ENCODE data around the gene APCDD1L.
"Not testable (repeated sequence)": the region's sequence is repeated elsewhere in the genome, so short reads cannot be mapped to it uniquely, and the experiment has no call there.

The APCDD1L gene

DNA sequence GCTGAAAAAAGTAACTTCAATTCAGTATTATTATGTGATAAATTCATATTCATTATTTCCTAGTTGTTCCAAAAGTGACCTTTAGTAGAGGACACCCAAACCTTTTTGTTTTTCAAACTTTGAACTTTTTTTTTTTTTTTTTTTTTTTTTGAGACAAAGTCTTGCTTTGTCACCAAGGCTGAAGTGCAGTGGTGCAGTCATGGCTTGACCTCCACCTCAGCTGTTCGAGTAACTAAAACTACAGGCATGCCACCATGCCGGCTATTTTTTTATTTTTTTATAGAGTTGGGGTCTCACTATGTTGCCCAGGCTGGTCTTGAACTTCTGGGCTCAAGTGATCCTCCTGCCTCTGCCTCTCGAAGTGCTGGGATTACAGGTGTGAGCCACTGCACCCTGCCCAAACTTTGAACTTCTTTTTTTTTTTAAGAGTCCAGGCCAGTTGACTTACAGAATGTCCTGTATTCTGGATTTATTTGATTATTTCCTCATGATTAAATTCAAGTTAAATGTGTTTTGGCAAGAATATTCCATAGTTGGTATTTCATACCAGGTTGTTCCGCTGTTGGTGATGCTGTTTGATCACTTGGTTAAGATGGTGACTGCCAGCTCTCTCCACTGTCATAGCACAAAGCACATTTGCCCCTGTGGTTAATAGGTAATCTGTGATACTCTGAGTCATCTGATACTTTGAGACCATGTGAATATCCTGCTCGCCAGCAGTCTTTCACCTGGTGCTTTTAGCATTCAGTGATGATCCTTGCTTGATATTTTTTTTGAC, 78.1 kb downstream of the APCDD1L start:
- DNase-seq, result no peak

DNA sequence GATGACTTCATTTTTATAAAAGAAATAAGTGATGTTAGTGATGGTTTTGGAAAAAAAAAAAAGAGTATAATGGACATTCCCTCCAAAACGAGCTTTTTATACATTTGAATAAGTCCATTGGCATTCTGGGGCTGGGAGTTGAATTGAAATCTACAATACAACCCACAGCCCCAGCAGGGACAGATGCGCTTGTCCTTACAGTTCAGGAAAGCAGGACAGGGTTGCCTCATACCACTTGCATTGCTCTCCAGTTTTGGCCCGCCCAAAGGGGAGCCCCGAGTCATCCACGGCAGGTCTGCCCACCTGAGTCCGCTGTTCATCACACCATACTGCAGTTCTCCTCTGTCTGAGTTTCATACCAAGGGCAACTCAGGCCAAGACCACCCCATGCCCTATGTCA, 80.0 kb downstream of the APCDD1L start:
- no peak for DNase-seq

DNA sequence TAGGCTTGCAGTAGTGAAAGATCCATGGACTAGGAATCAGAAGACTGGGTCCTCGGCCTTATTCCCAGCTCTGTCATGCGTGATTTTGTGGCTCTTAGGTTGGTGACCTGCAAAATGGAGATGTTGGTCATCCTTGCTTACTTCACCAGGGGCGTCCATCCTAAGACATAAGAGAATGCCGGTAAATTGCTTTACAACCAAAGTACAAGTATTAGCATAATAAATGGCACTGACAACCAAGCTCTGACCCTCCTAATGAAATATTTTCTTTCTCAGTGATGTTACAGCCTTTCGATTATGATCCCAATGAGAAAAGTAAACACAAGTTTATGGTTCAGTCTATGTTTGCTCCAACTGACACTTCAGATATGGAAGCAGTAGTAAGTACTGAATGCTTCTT, 80.9 kb downstream of the APCDD1L start:
- no peak for DNase-seq

DNA sequence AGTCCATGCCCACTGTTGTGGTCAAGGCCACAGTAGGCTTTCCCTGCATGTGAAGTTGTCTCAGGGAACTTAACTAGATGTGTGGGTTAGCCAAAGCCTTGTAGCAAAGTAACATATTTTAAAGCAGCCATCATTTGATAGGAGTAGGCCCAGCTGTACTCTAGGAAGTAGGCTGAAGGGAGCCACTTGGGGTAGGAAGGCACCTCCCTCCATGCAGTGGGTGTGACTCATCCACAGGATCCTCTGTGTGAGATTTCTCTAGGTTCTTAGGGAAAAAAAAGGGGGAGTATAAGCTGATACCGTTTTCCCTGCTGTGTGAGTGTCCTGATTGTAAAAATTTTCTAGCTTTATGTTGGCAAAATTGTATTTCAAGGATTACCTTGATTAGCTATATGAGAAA, 81.4 kb downstream of the APCDD1L start:
- DNase-seq, result no peak

DNA sequence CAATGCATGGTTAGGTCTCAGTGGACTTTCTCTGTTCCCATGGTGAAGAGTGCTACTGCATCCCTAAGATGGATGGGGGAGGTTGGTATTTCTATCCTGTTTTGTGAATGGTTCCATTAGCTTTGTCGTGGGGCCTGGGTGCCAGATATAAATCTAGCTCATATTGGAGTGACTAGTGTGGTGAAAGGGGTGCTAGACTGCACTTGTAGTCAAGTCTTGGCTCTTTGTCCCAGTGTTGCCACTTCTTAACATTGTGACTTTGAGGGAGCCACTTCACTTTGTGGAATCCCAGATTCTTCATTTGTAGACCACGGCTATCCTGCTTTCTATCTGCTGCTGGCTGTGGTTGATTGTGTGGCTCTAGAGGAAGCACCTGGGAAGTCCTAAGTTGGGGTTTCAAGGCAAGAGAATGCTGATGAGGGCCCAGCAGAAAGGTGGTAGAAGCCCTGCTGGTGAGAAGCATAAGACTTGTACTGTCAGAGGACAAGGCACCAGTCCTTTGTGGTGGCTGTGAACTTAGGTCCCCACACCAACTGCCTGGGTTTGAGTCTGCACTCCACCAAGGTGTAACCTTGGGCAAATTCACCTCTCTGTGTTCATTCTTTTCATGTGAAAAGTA, 82.1 kb downstream of the APCDD1L start:
- no peak for DNase-seq

DNA sequence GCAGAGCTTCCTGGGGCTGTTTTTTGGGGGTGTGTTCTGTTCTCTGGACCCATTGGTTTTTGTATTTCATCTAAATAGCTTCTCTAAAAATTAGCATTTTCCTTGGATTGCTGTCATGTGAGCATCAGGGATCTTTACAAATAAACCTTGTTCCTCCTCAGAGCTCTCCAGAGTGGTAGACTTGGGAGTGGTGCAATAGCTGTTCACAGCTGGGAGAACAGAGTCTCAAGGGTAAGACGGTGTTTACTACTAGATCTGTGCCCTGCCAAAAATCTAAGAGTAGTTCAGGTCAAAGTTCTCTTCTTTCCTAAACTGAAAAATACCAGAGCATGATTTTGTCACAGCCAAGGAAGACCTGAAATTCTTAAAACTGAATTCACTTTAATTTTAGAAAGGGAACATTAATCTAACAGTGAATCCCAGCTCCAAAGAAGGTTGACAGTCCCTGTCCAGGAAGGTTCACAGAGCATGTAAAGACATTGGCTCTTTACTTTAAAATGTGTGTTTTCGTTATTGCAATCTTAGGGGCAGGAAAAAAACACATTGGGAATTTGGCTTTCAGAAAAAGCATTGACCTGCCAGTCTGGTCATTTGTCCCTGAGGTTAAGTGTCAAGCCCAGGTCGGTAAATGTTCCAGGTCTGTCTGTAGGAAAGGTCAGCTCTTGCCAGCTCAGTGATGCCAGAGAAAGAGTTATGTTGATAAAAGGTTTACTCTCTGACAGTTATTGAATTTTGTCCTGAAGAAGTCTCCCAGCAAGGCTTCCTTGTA, 82.8 kb downstream of the APCDD1L start:
- DNase-seq, result no peak

DNA sequence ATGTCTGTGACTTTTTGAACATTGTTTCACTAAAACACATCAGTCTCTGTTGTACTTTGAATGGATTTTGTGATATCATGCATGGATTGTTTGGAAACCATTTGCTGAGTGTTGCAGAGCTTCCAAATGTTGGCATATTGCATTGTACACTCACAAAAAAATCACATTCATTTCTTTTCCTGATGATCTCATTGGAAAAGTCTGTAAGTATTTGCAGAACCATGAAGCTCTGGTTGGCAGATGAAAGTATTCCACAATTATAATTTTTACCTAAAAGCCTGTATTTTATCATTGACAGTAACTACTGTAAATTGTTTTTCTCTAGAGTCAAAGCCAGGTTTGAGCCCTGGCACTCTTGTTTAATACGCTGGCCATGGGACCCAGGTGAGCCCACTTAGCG, 84.1 kb downstream of the APCDD1L start:
- no peak for DNase-seq

DNA sequence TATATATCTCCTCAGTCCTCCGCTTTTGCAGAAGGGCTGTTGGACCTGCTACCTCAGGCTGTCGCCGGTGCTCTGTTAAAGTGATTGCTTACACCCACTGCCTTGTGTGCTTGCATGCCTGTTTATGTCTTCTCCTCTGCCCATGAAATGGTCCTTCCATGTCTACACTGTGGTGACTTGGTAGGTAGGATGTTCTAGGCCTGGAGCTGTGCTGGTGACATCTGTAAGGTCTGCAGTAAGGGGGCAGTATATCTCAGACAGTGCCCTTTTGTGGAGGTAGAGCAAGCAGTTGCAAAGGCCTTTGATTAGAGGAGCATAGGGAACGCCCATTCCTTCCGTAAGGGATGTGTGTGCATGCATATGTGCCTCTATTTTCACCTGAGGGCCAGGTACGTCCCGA, 85.9 kb downstream of the APCDD1L start:
- DNase-seq, result no peak

DNA sequence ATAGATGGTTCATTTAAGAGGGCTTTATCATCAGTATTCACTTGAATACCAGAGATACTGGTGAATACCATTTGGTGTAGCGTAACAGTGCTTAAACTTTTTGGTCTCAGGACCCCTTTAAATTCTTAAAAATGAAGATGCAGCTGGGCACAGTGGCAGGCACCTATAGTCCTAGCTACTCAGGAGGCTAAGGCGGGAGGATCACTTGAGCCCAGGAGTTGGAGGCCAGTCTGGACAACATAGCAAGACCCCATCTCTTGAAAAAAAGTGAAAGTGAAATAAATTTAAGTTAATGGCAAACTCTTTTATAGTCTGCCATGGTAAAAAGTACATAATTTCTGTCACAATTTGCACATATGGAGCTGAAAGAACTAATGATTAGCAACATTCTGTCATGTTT, 86.8 kb downstream of the APCDD1L start:
- no peak for DNase-seq

DNA sequence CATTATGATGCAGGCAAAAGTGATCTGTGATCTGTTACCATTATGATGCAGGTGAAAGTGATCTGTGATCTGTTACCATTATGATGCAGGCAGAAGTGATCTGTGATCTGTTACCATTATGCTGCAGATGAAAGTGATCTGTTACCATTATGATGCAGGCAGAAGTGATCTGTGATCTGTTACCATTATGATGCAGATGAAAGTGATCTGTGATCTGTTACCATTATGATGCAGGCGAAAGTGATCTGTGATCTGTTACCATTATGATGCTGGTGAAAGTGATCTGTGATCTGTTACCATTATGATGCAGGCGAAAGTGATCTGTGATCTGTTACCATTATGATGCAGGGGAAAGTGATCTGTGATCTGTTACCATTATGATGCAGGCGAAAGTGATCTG, 87.6 kb downstream of the APCDD1L start:
- DNase-seq, result not testable (repeated sequence)

DNA sequence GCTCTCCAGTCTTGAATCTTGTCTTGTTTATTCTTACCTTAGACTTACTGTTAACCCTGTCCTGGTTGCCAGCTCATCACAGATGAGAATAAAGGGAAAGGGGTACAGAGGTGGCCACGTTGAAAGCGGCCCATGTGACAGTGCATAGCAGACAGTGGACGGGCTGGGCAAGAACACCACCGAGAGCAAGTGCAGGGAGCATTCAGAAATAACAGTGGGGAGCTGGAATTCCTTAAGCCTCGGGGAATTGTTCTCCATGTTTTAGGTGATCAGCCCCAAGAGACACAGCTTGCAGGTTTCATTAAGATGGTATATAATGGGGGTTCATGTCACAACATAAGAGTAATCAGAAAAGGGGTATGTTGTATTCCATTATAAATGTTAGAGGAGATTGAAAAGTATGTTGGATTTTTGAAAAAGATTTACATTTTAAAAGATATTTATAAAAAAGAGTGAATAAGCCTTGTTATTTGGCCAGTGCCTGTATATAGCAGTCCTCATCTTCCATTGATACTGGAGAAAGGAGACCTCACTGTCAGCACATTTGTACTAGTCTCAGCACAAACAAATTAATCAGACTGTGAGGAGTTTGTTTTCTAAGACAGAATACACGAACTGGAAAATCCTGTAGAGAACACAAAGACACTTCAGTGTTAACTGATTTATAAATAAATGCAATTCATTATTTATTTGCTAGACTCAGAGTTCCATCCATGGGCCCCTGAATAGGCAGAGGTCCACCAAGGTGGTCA, 90.8 kb downstream of the APCDD1L start:
- no peak for DNase-seq

DNA sequence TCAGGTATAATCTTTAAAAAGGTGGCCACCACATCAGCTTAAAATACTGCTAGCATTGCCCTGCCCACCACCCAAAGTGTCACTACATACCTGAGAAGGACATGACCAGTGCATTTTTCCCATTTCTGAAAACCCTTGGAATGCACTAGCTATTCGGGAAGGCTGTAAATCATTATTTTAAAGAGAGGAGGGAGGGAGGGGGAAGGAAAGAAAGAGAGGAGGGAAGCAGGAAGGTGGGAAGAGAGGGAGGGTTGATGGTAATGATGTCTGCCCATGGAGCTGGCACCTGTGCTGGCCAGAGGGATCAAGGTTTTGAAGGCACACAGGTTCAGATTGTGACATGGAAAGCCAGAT, 93.7 kb downstream of the APCDD1L start:
- no peak for DNase-seq

DNA sequence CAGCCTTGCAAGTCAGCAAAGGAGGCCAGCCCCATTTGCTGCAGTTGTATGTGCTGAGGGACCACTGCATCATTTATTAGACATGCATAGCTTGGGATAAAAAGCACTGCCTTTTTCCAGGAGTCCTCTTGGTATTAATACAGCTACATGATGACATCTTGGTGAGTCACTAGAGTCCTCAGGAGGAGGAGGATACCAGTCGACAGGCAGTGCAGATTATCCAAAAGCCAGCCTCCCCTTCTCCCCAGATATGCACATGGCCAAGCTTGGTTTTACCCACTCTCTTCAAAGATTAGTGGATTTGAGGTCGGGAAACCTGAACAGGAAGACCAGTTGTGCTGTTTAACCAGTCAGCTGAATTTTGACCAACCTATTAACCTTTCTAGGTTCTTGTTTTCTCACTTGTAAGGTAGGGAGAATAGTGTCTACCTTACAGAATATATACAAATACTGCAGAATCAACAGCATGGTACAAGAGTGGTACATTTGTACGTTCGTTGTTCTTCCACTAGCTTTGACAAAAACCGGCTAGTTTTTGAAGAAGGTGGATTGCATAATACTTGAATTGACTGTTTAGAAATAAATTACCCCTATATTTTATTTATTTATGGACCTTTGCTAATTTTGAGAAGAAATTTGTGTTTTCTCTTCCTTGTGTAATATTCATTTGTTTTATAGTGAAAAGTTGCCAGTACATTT, 94.3 kb downstream of the APCDD1L start:
- DNase-seq, result no peak

DNA sequence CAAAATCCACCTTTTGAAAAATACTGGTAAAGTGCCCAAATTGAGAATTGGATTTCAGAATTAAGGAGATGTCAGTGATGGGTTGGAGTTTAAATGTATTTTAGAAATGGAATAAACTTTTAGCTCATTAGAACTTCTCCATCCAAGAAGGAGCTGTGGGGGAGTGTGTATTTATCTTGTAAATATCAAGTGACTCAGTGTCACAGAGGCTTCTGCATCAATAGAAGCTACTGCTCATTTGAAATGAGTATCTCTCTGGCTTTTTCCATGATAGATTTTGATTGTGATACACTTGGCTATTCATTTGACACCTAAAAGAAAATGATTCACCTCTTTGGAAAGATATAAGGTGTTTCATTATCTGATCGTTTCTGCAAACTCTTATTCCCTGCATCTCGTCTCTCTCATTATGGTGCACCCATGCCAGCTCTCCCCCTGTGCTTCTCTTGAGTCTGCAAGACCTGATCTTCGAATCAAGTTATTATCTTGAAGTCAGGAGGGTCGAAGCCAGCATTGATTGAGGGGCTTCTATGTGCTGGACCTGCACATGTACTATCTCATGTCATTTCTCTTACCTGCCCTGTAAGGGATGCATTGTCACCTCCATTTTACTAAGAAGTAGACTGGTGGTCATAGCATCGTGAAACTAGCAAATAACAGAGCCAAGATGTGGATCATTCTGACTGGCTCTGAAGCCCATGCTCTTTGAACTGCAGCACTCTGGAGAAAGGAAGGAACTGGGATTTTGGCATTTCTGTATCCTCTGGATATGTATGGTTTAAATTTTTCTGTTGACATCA, 96.0 kb downstream of the APCDD1L start:
- DNase-seq, result no peak

DNA sequence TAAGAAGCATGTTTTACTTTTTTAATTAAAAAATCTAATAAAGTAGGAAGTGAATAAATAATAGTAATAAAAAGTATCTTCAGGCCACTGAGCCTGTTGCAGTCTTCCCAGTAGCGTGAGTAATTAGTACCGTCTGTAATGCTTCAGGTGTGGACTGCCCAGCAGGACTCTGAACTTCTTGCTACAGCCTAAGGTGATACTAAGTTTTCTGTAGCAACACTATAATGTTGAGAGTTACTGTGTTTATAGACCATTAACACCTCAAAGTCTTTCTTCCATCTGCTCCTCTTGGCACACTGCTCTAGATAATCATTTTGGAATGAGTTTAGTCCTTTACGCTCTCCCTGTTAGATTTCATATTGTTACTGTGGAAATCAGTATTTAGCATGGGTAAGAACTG, 97.8 kb downstream of the APCDD1L start:
- DNase-seq, result no peak

DNA sequence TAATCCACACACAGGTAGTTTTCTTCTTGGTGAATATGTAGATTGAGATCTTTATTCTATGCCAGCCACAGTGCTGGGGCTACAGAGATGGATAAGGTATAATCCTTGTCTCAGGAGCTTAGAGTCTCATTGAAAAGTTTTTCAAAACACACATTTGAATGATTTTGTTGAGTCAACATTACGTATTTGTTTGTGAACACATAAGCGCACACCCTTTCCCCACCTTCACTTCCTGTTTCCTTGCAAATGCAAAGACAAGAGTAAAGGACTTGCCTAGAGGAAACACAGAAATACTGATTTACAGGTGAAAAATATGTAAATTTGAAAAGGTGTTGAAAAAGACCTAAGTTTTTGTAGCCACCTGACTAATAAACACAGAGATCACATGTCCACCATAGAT, 98.4 kb downstream of the APCDD1L start:
- no peak for DNase-seq

DNA sequence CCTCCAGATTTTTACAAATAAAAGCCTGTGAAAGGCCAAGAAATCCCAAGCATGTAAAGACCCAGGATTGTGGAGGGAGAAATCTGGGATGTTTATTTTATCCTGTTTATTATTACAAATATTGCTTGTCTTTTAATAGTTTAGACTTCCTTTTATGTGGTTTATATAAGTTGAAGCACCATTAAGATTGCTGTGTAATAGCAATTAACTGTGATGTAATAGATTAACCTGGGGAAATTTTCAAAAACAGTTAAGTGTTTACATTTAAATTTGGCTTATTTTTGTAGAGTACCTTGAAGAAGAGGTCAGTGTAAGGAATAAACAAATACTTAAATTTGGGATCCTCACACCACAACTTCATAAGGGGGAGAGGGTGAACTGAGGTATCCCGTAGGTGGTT, 99.1 kb downstream of the APCDD1L start:
- DNase-seq, result no peak

DNA sequence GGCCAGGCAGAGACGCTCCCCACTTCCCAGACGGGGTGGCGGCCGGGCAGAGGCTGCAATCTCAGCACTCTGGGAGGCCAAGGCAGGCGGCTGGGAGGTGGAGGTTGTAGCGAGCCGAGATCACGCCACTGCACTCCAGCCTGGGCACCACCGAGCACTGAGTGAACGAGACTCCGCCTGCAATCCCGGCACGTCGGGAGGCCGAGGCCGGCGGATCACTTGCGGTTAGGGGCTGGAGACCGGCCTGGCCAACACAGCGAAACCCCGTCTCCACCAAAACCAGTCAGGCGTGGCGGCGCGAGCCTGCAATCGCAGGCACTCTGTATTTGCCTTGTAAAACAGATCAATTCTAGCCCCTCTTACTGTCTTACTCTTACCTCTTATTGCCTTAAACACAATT, 100.4 kb downstream of the APCDD1L start:
- not testable (repeated sequence) for DNase-seq

DNA sequence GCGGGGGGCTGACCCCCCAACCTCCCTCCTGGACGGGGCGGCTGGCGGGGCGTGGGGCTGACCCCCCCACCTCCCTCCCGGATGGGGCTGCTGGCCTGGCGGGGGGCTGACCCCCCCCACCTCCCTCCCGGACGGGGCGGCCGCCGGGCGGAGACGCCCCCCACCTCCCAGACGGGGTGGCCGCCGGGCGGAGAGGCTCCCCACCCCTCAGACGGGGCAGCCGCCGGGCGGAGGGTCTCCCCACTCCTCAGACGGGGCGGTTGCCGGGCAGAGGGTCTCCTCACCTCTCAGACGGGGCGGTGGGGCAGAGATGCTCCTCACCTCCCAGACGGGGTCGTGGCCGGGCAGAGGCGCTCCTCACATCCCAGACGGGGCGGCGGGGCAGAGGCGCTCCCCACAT, 101.0 kb downstream of the APCDD1L start:
- DNase-seq, result not testable (repeated sequence)

Measured in NCI-H187 treated with DMSO at 0.1 percent for 48 hours (cell line).